DOHH2 (cell line): Measurements from ENCODE around the gene ECI2.

ENCODE experiments used
- H3F3A ChIP-seq: fragments of 200-600 bp; sonication (generic), shearing (Covaris generic); 2 replicates; pipeline ENCODE4 v1.6.0; 2016; ENCODE audit warnings: antibody characterized with exemption, mild to moderate bottlenecking; ENCODE audit not compliant: control insufficient read depth, insufficient read depth
- H3K27ac ChIP-seq: fragments of 200-600 bp; sonication (generic); 2 replicates; pipeline ENCODE4 v1.5.1; 2014; ENCODE audit warnings: low read depth, mild to moderate bottlenecking, low read length, moderate library complexity
- H3K27me3 ChIP-seq: fragments of 200-600 bp; sonication (generic); 2 replicates; pipeline ENCODE4 v1.6.1; 2014; ENCODE audit warnings: mild to moderate bottlenecking, low read length, mixed read lengths; ENCODE audit not compliant: control insufficient read depth
- H3K36me3 ChIP-seq: fragments of 200-600 bp; sonication (generic); 2 replicates; pipeline ENCODE4 v1.6.1; 2014; ENCODE audit warnings: mild to moderate bottlenecking, low read length, moderate library complexity, mixed read lengths; ENCODE audit not compliant: control insufficient read depth
- H3K4me1 ChIP-seq: fragments of 200-600 bp; sonication (generic); 2 replicates; pipeline ENCODE4 v1.6.1; 2014; ENCODE audit warnings: mild to moderate bottlenecking, low read length, mixed read lengths; ENCODE audit not compliant: control insufficient read depth
- H3K4me2 ChIP-seq: fragments of 200-600 bp; sonication (generic); 2 replicates; pipeline ENCODE4 v1.6.0; 2014; ENCODE audit warnings: mild to moderate bottlenecking, low read length, moderate library complexity
- H3K4me3 ChIP-seq: fragments of 200-600 bp; sonication (generic); 2 replicates; pipeline ENCODE4 v1.5.1; 2014; ENCODE audit warnings: mild to moderate bottlenecking, low read length, mixed read lengths
- H3K79me2 ChIP-seq: fragments of 200-600 bp; sonication (generic); 2 replicates; pipeline ENCODE4 v1.6.1; 2014; ENCODE audit warnings: mild to moderate bottlenecking, low read length, mixed read lengths; ENCODE audit not compliant: control insufficient read depth
- H3K9me2 ChIP-seq: fragments of 200-600 bp; sonication (generic); replicated peaks from 2 replicates; pipeline ENCODE4 v1.6.1; 2014; ENCODE audit warnings: mild to moderate bottlenecking, low read length, mixed read lengths; ENCODE audit not compliant: control insufficient read depth
- H3K9me3 ChIP-seq: fragments of 200-600 bp; sonication (generic); 2 replicates; pipeline ENCODE4 v1.6.1; 2014; ENCODE audit warnings: antibody characterized with exemption, low read length, mixed read lengths; ENCODE audit not compliant: control insufficient read depth, insufficient read depth
- H4K20me1 ChIP-seq: fragments of 200-600 bp; sonication (generic); 2 replicates; pipeline ENCODE4 v1.6.0; 2014; ENCODE audit warnings: low read depth, mild to moderate bottlenecking, antibody characterized with exemption, low read length, moderate library complexity; ENCODE audit not compliant: control insufficient read depth, insufficient read depth
- EZH2phosphoT487 ChIP-seq: fragments of 200-600 bp; sonication (generic); IDR thresholded peaks from 2 replicates; pipeline ENCODE4 v1.6.1; 2017; ENCODE audit warnings: borderline replicate concordance, mild to moderate bottlenecking, antibody characterized with exemption, low read length, moderate library complexity, mixed read lengths
- TF ChIP-seq, protein P1 (sequence below): fragments of 200-600 bp; sonication (generic); IDR thresholded peaks from one replicate; pipeline ENCODE4 v1.5.1; 2014; ENCODE audit warnings: antibody characterized with exemption, mild to moderate bottlenecking, low read depth, low read length; ENCODE audit not compliant: poor library complexity, severe bottlenecking

Gene ECI2, protein sequence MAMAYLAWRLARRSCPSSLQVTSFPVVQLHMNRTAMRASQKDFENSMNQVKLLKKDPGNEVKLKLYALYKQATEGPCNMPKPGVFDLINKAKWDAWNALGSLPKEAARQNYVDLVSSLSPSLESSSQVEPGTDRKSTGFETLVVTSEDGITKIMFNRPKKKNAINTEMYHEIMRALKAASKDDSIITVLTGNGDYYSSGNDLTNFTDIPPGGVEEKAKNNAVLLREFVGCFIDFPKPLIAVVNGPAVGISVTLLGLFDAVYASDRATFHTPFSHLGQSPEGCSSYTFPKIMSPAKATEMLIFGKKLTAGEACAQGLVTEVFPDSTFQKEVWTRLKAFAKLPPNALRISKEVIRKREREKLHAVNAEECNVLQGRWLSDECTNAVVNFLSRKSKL

DNA sequence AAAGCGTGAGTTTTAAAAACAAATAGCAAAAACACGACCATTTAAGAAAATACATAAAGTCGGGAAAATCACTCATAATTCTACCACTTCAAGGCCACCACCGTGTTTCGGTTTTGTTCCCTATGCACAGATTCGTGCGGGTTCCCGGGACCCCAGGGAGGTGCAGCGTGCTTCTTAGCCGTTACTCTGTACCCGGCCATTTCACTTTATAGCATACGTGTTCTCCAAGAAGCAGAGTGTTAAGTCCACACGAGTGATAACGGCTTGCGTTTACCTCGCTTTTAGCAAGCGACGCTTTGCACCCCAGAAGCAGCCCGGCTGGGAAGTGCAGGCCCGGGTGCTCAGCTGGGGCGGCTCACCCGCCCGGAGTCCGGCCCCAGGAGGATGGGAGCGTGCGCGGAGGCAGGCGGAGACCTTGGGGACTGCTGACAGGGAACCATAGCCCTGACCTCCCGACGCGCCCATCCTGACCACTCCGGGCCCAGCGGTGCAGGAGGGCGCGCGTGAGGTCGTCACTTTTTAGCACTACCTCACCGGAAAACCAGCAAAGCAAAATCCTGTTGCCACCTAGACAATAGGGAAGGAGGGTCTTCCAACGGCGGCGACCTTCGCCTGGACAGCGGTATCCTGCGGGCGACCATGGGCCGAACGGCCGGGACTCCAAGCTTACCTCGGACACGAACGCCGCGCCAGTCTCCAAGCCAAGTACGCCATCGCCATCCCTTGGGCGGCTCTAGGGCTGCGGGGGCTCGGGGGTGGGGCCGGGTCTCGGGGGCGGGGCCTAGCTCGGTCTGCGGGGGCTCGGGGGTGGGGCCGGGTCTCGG, at the start of gene ECI2:
ECI2 (minus strand) TSS at position 735 of the 824 bp plus-strand sequence; CDS start at position 720, 15 bp downstream.
- TF ChIP-seq, protein P1, sequence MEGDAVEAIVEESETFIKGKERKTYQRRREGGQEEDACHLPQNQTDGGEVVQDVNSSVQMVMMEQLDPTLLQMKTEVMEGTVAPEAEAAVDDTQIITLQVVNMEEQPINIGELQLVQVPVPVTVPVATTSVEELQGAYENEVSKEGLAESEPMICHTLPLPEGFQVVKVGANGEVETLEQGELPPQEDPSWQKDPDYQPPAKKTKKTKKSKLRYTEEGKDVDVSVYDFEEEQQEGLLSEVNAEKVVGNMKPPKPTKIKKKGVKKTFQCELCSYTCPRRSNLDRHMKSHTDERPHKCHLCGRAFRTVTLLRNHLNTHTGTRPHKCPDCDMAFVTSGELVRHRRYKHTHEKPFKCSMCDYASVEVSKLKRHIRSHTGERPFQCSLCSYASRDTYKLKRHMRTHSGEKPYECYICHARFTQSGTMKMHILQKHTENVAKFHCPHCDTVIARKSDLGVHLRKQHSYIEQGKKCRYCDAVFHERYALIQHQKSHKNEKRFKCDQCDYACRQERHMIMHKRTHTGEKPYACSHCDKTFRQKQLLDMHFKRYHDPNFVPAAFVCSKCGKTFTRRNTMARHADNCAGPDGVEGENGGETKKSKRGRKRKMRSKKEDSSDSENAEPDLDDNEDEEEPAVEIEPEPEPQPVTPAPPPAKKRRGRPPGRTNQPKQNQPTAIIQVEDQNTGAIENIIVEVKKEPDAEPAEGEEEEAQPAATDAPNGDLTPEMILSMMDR, result peak; percentile 17
- TF ChIP-seq EZH2phosphoT487, result no peak
- no peaks in the 10 kb centered on the region for H3K9me3 ChIP-seq
- peaks cover 48% of the 10 kb centered on the region for H3K4me1 ChIP-seq
- H3K27ac ChIP-seq, result peak within 1 kb of the TSS; percentile 26; the same call in 1 of the 2 replicates
- H3K79me2 ChIP-seq, result peaks cover 22% of the 10 kb centered on the region
- no peaks in the 10 kb centered on the region for H4K20me1 ChIP-seq
- H3F3A ChIP-seq, result peaks cover 11% of the 10 kb centered on the region; the same call in 1 of the 2 replicates
- H3K36me3 ChIP-seq, result peaks cover 29% of the 10 kb centered on the region
- no peaks in the 10 kb centered on the region for H3K27me3 ChIP-seq
- peak within 1 kb of the TSS; percentile 98 for H3K4me2 ChIP-seq
- H3K4me3 ChIP-seq, result peak within 1 kb of the TSS; percentile 97
- H3K9me2 ChIP-seq, result no peaks in the 10 kb centered on the region

DNA sequence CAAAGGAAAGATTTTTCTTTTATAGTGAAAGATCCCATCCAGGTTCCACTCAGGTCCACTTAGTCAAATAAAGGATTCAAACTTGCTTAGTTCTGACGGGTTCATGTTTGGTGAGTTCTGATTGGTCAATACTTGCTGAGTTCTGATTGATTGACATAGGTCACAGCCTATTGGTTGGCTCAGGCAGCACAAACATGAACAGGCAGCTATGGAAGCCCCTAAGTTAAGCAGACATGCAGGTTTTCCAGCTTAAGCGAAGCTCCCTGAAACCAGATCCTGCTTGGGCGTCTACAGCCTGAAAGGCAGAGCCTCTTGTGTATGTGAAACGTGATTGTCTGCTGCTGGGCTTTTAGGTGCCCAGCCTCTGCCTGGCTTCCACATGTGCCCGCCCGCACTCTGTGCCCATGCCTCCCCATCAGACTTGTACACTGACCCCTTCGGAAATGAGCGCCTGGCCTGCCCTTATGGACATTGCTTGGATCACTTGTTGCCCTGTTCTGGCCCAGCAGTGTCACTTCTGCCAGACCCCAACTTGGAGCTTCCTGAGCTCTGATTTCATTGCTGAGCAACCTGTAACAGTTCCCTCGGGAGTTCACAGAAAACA, 45.4 kb upstream of the ECI2 start:
- Histone ChIP-seq H3K79me2 (no peaks in the 10 kb centered on the region), H3K9me2 (no peaks in the 10 kb centered on the region), H3K4me3 (no peak overlapping the region), H3K27ac (no peak overlapping the region), H3K36me3 (no peaks in the 10 kb centered on the region), H3K9me3 (no peaks in the 10 kb centered on the region), H3F3A (no peaks in the 10 kb centered on the region), H3K4me1 (no peaks in the 10 kb centered on the region), H3K4me2 (no peak overlapping the region), H3K27me3 (peaks cover 4% of the 10 kb centered on the region; the same call in 1 of the 2 replicates), H4K20me1 (no peaks in the 10 kb centered on the region)
- no peak for TF ChIP-seq EZH2phosphoT487
- TF ChIP-seq, protein P1, result no peak

DNA sequence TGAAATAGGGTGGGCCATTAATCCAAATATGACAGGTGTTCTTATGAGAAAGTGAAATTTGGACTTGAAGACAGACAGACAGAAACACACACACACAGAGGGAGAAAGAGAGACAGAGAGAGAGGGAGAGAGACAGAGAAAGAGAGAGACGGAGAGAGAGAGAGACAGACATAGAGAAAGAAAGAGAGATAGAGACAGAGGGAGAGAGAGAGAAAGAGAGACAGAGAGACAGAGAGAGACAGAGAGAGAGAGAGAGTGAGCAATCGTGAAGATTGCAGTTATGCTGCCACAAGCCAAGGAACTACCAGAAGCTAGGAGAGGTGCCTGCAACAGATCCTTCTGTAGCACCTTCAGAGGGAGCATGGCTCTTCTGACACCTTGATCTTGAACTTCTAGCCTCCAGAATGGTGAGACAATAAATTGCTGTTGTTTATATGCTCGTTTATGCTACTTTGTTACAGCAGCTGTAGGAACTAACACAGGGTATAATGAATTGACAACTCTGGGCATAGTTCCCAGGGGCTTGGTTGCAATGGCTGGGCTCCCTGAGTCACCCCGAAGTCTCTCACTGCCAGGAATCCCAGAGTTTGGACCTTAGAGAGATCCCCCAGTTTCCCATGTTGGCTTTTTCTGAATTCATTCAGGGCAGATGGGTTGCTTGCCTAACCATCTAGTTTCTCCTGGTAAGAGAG, 44.7 kb upstream of the ECI2 start:
- no peaks in the 10 kb centered on the region for H3K36me3 ChIP-seq
- peaks cover 4% of the 10 kb centered on the region; the same call in 1 of the 2 replicates for H3K27me3 ChIP-seq
- no peaks in the 10 kb centered on the region for H4K20me1 ChIP-seq
- no peak overlapping the region for H3K4me2 ChIP-seq
- H3K9me3 ChIP-seq, result no peaks in the 10 kb centered on the region
- no peaks in the 10 kb centered on the region for H3K4me1 ChIP-seq
- TF ChIP-seq EZH2phosphoT487, result no peak
- TF ChIP-seq, protein P1, result no peak
- no peaks in the 10 kb centered on the region for H3F3A ChIP-seq
- H3K4me3 ChIP-seq, result no peak overlapping the region
- no peak overlapping the region for H3K27ac ChIP-seq
- no peaks in the 10 kb centered on the region for H3K79me2 ChIP-seq
- no peaks in the 10 kb centered on the region for H3K9me2 ChIP-seq
